IMR-90 (cell line): ENCODE measurements around the gene FTO. TPM values are rescaled to one million over a fixed set of nuclear protein-coding genes. Genes with fewer than 3 reads are reported as not detected.

Experiments
- ATAC-seq: fragments of 200-7000 bp; cut with Tn5 transposase; 2 replicates; pipeline ENCODE4 v1.9.1; 2020; ENCODE audit warnings: low read depth, mild to moderate bottlenecking, moderate library complexity
- BruUV-seq: library from RNA; stranded (reverse); fragments of 400-500 nt; replicated peaks from 2 replicates; lab custom pipeline; 2021; lab: Mats Ljungman, UMichigan
- CTCF ChIA-PET: fragments of 300-600 bp; formaldehyde crosslinking; extraction: SDS; loops from one replicate; lab custom pipeline; 2021; ENCODE audit warnings: antibody characterized with exemption; lab: Yijun Ruan, JAX
- POLR2A ChIA-PET: fragments of 300-600 bp; sonication (Branson Sonifier 250); formaldehyde crosslinking; loops from one replicate; lab custom pipeline; 2022; ENCODE audit warnings: antibody characterized with exemption; ENCODE audit not compliant: unreplicated experiment; lab: Charles Lee
- DNase-seq: peaks from one replicate; pipeline ENCODE4 v3.0.0; 2013
- H2AFZ ChIP-seq: replicated peaks from 2 replicates; pipeline ENCODE3; 2013; ENCODE audit warnings: low read length, mild to moderate bottlenecking; ENCODE audit not compliant: poor library complexity
- H2AK5ac ChIP-seq: 2 replicates; pipeline ENCODE4 v1.6.1; 2013; ENCODE audit warnings: low read depth, low read length, inconsistent platforms
- H2AK9ac ChIP-seq: replicated peaks from 2 replicates; pipeline ENCODE3; 2013; ENCODE audit warnings: mild to moderate bottlenecking, low read depth, low read length, moderate library complexity; ENCODE audit not compliant: poor library complexity
- H2BK120ac ChIP-seq: 2 replicates; pipeline ENCODE4 v1.6.1; 2013; ENCODE audit warnings: low read depth, low read length, inconsistent platforms
- H2BK15ac ChIP-seq: 3 replicates; pipeline ENCODE4 v1.6.1; 2013; ENCODE audit warnings: low read depth, low read length, inconsistent platforms
- H2BK20ac ChIP-seq: 2 replicates; pipeline ENCODE4 v1.6.1; 2013; ENCODE audit warnings: low read depth, mild to moderate bottlenecking, inconsistent platforms, low read length, moderate library complexity
- H2BK5ac ChIP-seq: 2 replicates; pipeline ENCODE4 v1.6.1; 2013; ENCODE audit warnings: mild to moderate bottlenecking, low read depth, low read length, inconsistent platforms; ENCODE audit not compliant: poor library complexity, severe bottlenecking
- H3K14ac ChIP-seq: replicated peaks from 2 replicates; pipeline ENCODE4 v1.6.1; 2013; ENCODE audit warnings: low read depth, low read length, inconsistent platforms
- H3K18ac ChIP-seq: 2 replicates; pipeline ENCODE4 v1.6.1; 2013; ENCODE audit warnings: low read depth, low read length, control low read depth
- H3K23ac ChIP-seq: 2 replicates; pipeline ENCODE4 v1.6.1; 2013; ENCODE audit warnings: low read depth, low read length, inconsistent platforms
- H3K27ac ChIP-seq: 2 replicates; pipeline ENCODE4 v1.5.1; 2013; ENCODE audit warnings: mild to moderate bottlenecking, control low read depth, low read length; ENCODE audit not compliant: insufficient read depth
- H3K27me3 ChIP-seq: 2 replicates; pipeline ENCODE4 v1.6.1; 2013; ENCODE audit warnings: low read length; ENCODE audit not compliant: control insufficient read depth, insufficient read depth
- H3K36me3 ChIP-seq: 2 replicates; pipeline ENCODE4 v1.6.1; 2013; ENCODE audit warnings: low read length, mixed read lengths; ENCODE audit not compliant: control insufficient read depth, insufficient read depth
- H3K4ac ChIP-seq: 2 replicates; pipeline ENCODE4 v1.6.1; 2013; ENCODE audit warnings: low read depth, low read length, inconsistent platforms
- H3K4me1 ChIP-seq: 2 replicates; pipeline ENCODE4 v1.6.1; 2013; ENCODE audit warnings: low read length, mixed read lengths; ENCODE audit not compliant: control insufficient read depth, insufficient read depth
- H3K4me2 ChIP-seq: 2 replicates; pipeline ENCODE4 v1.6.1; 2013; ENCODE audit warnings: low read depth, mild to moderate bottlenecking, control low read depth, low read length, moderate library complexity
- H3K4me3 ChIP-seq: 2 replicates; pipeline ENCODE4 v1.5.1; 2013; ENCODE audit warnings: low read depth, mild to moderate bottlenecking, control low read depth, low read length, moderate library complexity; ENCODE audit not compliant: insufficient read depth
- H3K56ac ChIP-seq: 2 replicates; pipeline ENCODE4 v1.6.1; 2013; ENCODE audit warnings: low read length, inconsistent platforms; ENCODE audit not compliant: insufficient read depth; ENCODE audit errors: extremely low read depth
- H3K79me1 ChIP-seq, 2 experiments: 2 replicates each; pipeline ENCODE4 v1.6.1; 2013; ENCODE audit warnings: low read length in 2 of 2, inconsistent platforms in 1 of 2, low read depth in 1 of 2
- H3K9ac ChIP-seq: 2 replicates; pipeline ENCODE4 v1.6.1; 2013; ENCODE audit warnings: low read depth, low read length, control low read depth
- H3K9me1 ChIP-seq: 2 replicates; pipeline ENCODE4 v1.6.1; 2013; ENCODE audit warnings: low read length, inconsistent platforms; ENCODE audit not compliant: insufficient read depth
- H3K9me3 ChIP-seq: 2 replicates; pipeline ENCODE4 v1.6.1; 2013; ENCODE audit warnings: low read length; ENCODE audit not compliant: control insufficient read depth, insufficient read depth
- H4K20me1 ChIP-seq: 2 replicates; pipeline ENCODE4 v1.6.1; 2013; ENCODE audit warnings: low read length, inconsistent platforms; ENCODE audit not compliant: insufficient read depth
- H4K5ac ChIP-seq: 2 replicates; pipeline ENCODE4 v1.6.1; 2013; ENCODE audit warnings: mild to moderate bottlenecking, low read depth, low read length, control low read depth
- H4K8ac ChIP-seq, 2 experiments: 2 replicates each; pipeline ENCODE4 v1.6.1; 2013; ENCODE audit warnings: low read depth in 2 of 2, low read length in 2 of 2, control low read depth in 1 of 2, inconsistent platforms in 1 of 2
- H4K91ac ChIP-seq: 2 replicates; pipeline ENCODE4 v1.6.1; 2013; ENCODE audit warnings: low read depth, low read length, inconsistent platforms; ENCODE audit not compliant: insufficient read depth
- CEBPB ChIP-seq: IDR thresholded peaks from 2 replicates; pipeline ENCODE4 v1.6.1; 2012; ENCODE audit warnings: low read depth, low read length, improper control_type of control experiment
- CHD1 ChIP-seq: IDR thresholded peaks from 2 replicates; pipeline ENCODE4 v1.6.1; 2012; ENCODE audit warnings: low read depth, low read length, improper control_type of control experiment
- MAFK ChIP-seq: IDR thresholded peaks from 2 replicates; pipeline ENCODE4 v1.6.1; 2012; ENCODE audit warnings: low read depth, low read length, improper control_type of control experiment
- MXI1 ChIP-seq: IDR thresholded peaks from 2 replicates; pipeline ENCODE4 v1.6.1; 2012; ENCODE audit warnings: low read depth, mild to moderate bottlenecking, low read length, moderate library complexity, borderline replicate concordance
- RCOR1 ChIP-seq: IDR thresholded peaks from 2 replicates; pipeline ENCODE4 v1.6.1; 2012; ENCODE audit warnings: mild to moderate bottlenecking, low read length, improper control_type of control experiment; ENCODE audit not compliant: insufficient replicate concordance
- WGBS, 2 experiments: methylation state at CpG; one replicate each; pipeline versions ENCODE4 v1.1.5 to v1.1.7; 2013; ENCODE audit warnings: missing lambda C conversion rate in 2 of 2; ENCODE audit not compliant: insufficient read length in 1 of 2; ENCODE audit errors: extremely low coverage in 2 of 2; 5-methylcytosine and 5-hydroxymethylcytosine counted together
- dilution Hi-C: fragments of 300-500 bp; cut with HindIII; formaldehyde crosslinking; loops from one replicate; pipeline ENCODE4 v1.14.3; 2018; ENCODE audit warnings: low sequenced_read_pairs; ENCODE audit not compliant: unreplicated experiment
- in situ Hi-C: fragments of 300-500 bp; cut with MboI; formaldehyde crosslinking; loops from 3 replicates; pipeline ENCODE4 v1.14.3; 2019; ENCODE audit warnings: low sequenced_read_pairs, inconsistent platforms, mixed read lengths
- intact Hi-C: fragments of 100-400 bp; cut with micrococcal nuclease; formaldehyde crosslinking; loops from 2 replicates; pipeline ENCODE4 v1.10.0; 2022
- polyA plus RNA-seq, 3 experiments: library from polyadenylated mRNA; depleted of rRNA; stranded (reverse); fragments of >200 nt; gene quantifications; 2 replicates each; pipeline ENCODE4 v1.2.3, GENCODE V29; 2012; ENCODE audit warnings: low replicate concordance in 1 of 3
- total RNA-seq: library from RNA; depleted of rRNA; stranded (reverse); fragments of >200 nt; gene quantifications from 2 replicates; pipeline ENCODE4 v1.2.3, GENCODE V29; 2012

Gene FTO
- total and polyA plus RNA-seq, 2 of the 4 experiments (the other 2 are of a cell fraction): 70.3 to 132 TPM

- no peak overlapping the region for H4K91ac ChIP-seq
- no peak for ATAC-seq
- H2AK9ac ChIP-seq: no peak overlapping the region
- H3K27ac ChIP-seq: no peak overlapping the region
- no peak overlapping the region for H2BK120ac ChIP-seq
- no peak overlapping the region for H3K14ac ChIP-seq
- no peak overlapping the region for H3K56ac ChIP-seq
- no peak for DNase-seq
- H2BK20ac ChIP-seq: no peak overlapping the region
- H3K4me2 ChIP-seq: no peak overlapping the region
- POLR2A ChIA-PET: no interaction called here
- H2BK15ac ChIP-seq: no peak overlapping the region
- no TSS peak for BruUV-seq
- intact Hi-C loops: no loop called here
- no peak overlapping the region for H3K4me3 ChIP-seq
- H3K79me1 ChIP-seq: no peaks in the 10 kb centered on the region
- TF ChIP-seq MAFK (no peak), RCOR1 (no peak), CEBPB (no peak), MXI1 (no peak), CHD1 (no peak)
- no peak overlapping the region for H3K9ac ChIP-seq
- no peak overlapping the region for H3K23ac ChIP-seq
- H3K36me3 ChIP-seq: no peaks in the 10 kb centered on the region
- dilution Hi-C loops: no loop called here
- CTCF ChIA-PET: no interaction called here
- H2AK5ac ChIP-seq: no peak overlapping the region
- H3K27me3 ChIP-seq: no peaks in the 10 kb centered on the region
- no CpG with 5 or more reads among the region's 2 CpGs for WGBS, 2 experiments
- H4K5ac ChIP-seq: no peak overlapping the region
- H2AFZ ChIP-seq: no peak overlapping the region
- no peak overlapping the region for H3K4ac ChIP-seq
- H4K8ac ChIP-seq: no peak overlapping the region
- no peaks in the 10 kb centered on the region for H3K9me3 ChIP-seq
- no peaks in the 10 kb centered on the region for H3K9me1 ChIP-seq
- H3K4me1 ChIP-seq: no peaks in the 10 kb centered on the region
- no peak overlapping the region for H3K18ac ChIP-seq
- no peak overlapping the region for H2BK5ac ChIP-seq
- no peaks in the 10 kb centered on the region for H4K20me1 ChIP-seq
- in situ Hi-C loops: no loop called here
Observed at GRCh38 chr16:53668869-53669268, 35.1 kb upstream of the FTO start.
